GM04503 (cell line): Measurements from ENCODE around the gene DHRSX.
"Not testable (repeated sequence)": the region's sequence is repeated elsewhere in the genome, so short reads cannot be mapped to it uniquely, and the experiment has no call there.

Experiments
- DNase-seq: peaks from one replicate; pipeline ENCODE4 v3.0.0-alpha.2; 2012; ENCODE audit warnings: low read depth

DHRSX gene

GRCh38 chrX:2350036-2350435 lies 150.7 kb downstream of the DHRSX start:
- not testable (repeated sequence) for DNase-seq

GRCh38 chrX:2348211-2348610 lies 152.6 kb downstream of the DHRSX start:
- no peak for DNase-seq

- no peak for DNase-seq
These were observed 154.6 kb downstream of the DHRSX start for GRCh38 chrX:2346158-2346557.

GRCh38 chrX:2345562-2345961 lies 155.2 kb downstream of the DHRSX start:
- DNase-seq = no peak

- no peak for DNase-seq
These were observed 157.4 kb downstream of the DHRSX start for GRCh38 chrX:2343413-2343812.

GRCh38 chrX:2342874-2343273 lies 157.9 kb downstream of the DHRSX start:
- DNase-seq = no peak

- no peak for DNase-seq
These were observed 158.5 kb downstream of the DHRSX start for GRCh38 chrX:2342281-2342688.

- DNase-seq = no peak
These were observed 159.8 kb downstream of the DHRSX start for GRCh38 chrX:2340991-2341390.

- no peak for DNase-seq
These were observed 164.6 kb downstream of the DHRSX start for GRCh38 chrX:2336181-2336580.

GRCh38 chrX:2334237-2334636 lies 166.5 kb downstream of the DHRSX start:
- no peak for DNase-seq

- no peak for DNase-seq
These were observed 168.5 kb downstream of the DHRSX start for GRCh38 chrX:2332252-2332651.

- DNase-seq = no peak
These were observed 169.9 kb downstream of the DHRSX start for GRCh38 chrX:2330910-2331309.

GRCh38 chrX:2330487-2330886 lies 170.3 kb downstream of the DHRSX start:
- no peak for DNase-seq

- DNase-seq = no peak
These were observed 173.4 kb downstream of the DHRSX start for GRCh38 chrX:2327423-2327822.

- DNase-seq = peak; percentile 68
These were observed 175.5 kb downstream of the DHRSX start for GRCh38 chrX:2325076-2325784.

GRCh38 chrX:2324151-2324550 lies 176.6 kb downstream of the DHRSX start:
- DNase-seq = no peak

- DNase-seq = no peak
These were observed 179.4 kb downstream of the DHRSX start for GRCh38 chrX:2321411-2321810.

GRCh38 chrX:2320580-2321327 lies 180.0 kb downstream of the DHRSX start:
- peak; percentile 41 for DNase-seq

GRCh38 chrX:2320089-2320488 lies 180.7 kb downstream of the DHRSX start:
- no peak for DNase-seq

- DNase-seq = no peak
These were observed 182.4 kb downstream of the DHRSX start for GRCh38 chrX:2318371-2318770.

GRCh38 chrX:2317527-2318055 lies 183.2 kb downstream of the DHRSX start:
- no peak for DNase-seq

GRCh38 chrX:2316534-2316933 lies 184.2 kb downstream of the DHRSX start:
- no peak for DNase-seq

GRCh38 chrX:2315434-2315833 lies 185.3 kb downstream of the DHRSX start:
- no peak for DNase-seq
